Brain pericyte (primary cell): ENCODE results near the gene SH2D2A.

Experiments
- DNase-seq: peaks from one replicate; pipeline ENCODE4 v3.0.0-alpha.2; 2012; ENCODE audit warnings: low read depth, low spot score

The SH2D2A gene

GRCh38 chr1:156847591-156848460 is 31.2 kb upstream of the SH2D2A start:
- no peak for DNase-seq

- DNase-seq: no peak
Observed at GRCh38 chr1:156846643-156847042, 30.0 kb upstream of the SH2D2A start.

GRCh38 chr1:156845953-156846545 is 29.4 kb upstream of the SH2D2A start:
- DNase-seq: no peak

- DNase-seq: no peak
Observed at GRCh38 chr1:156845055-156845952, 28.7 kb upstream of the SH2D2A start.

- DNase-seq: no peak
Observed at GRCh38 chr1:156844638-156845037, 28.0 kb upstream of the SH2D2A start.

- no peak for DNase-seq
Observed at GRCh38 chr1:156844102-156844501, 27.5 kb upstream of the SH2D2A start.

GRCh38 chr1:156842618-156843300 is 26.1 kb upstream of the SH2D2A start:
- no peak for DNase-seq

- DNase-seq: no peak
Observed at GRCh38 chr1:156841295-156841855, 24.7 kb upstream of the SH2D2A start.

GRCh38 chr1:156840898-156841279 is 24.2 kb upstream of the SH2D2A start:
- no peak for DNase-seq

GRCh38 chr1:156840186-156840897 is 23.7 kb upstream of the SH2D2A start:
- no peak for DNase-seq

- DNase-seq: no peak
Observed at GRCh38 chr1:156839426-156840109, 22.9 kb upstream of the SH2D2A start.

- no peak for DNase-seq
Observed at GRCh38 chr1:156838972-156839371, 22.3 kb upstream of the SH2D2A start.

GRCh38 chr1:156836892-156837291 is 20.2 kb upstream of the SH2D2A start:
- no peak for DNase-seq

GRCh38 chr1:156836041-156836654 is 19.5 kb upstream of the SH2D2A start:
- no peak for DNase-seq

- DNase-seq: no peak
Observed at GRCh38 chr1:156834322-156834721, 17.7 kb upstream of the SH2D2A start.

GRCh38 chr1:156833603-156834002 is 17.0 kb upstream of the SH2D2A start:
- DNase-seq: no peak

- no peak for DNase-seq
Observed at GRCh38 chr1:156832434-156832833, 15.8 kb upstream of the SH2D2A start.

GRCh38 chr1:156828400-156829124 is 11.9 kb upstream of the SH2D2A start:
- DNase-seq: no peak

- DNase-seq: no peak
Observed at GRCh38 chr1:156826630-156827029, 10.0 kb upstream of the SH2D2A start.
